ENCODE measurements around the gene SPDYC. TPM values are rescaled to one million over a fixed set of nuclear protein-coding genes. Genes with fewer than 3 reads are reported as not detected.

Gene SPDYC
- total RNA-seq, 1 donor from 2014 or later = not detected

DNA sequence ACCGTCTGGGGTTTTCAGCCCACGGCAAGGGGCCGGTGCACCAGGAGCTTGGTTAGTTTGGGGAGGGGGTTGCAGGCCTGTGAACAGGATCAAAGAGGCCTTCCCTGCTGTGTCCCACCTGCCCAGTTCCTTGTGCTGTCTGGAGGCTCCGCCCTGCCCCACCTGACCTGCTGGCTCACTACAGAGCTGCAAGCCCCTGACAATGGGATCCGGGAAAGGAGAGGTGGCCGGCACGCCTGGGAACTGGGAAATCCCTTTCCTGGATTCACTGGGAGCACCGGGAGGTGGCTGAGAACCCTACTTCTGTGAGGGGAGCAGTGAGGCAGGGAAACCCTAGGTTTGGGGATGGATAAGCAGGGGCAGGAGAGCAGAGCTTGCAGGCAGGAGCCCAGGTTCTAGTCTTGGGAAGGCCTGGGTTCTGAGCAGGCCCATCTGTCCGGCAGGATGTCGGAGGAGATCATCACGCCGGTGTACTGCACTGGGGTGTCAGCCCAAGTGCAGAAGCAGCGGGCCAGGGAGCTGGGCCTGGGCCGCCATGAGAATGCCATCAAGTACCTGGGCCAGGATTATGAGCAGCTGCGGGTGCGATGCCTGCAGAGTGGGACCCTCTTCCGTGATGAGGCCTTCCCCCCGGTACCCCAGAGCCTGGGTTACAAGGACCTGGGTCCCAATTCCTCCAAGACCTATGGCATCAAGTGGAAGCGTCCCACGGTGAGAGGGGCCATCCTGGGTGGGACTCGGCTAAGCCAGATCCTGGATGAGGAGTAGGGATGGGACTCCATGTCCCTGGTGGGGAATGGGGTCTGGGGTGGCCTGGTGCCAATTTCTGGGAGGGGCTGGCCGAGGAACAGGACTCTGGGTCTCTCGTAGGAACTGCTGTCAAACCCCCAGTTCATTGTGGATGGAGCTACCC, 12.5 kb downstream of the SPDYC start:
- H3K9me3 ChIP-seq (ENCODE audit: insufficient read depth, low read depth, low read length) = no peaks in the 10 kb centered on the region
- H3K36me3 ChIP-seq (ENCODE audit: insufficient read depth, low read length) = peaks cover 3% of the 10 kb centered on the region
- TF ChIP-seq, protein P1, sequence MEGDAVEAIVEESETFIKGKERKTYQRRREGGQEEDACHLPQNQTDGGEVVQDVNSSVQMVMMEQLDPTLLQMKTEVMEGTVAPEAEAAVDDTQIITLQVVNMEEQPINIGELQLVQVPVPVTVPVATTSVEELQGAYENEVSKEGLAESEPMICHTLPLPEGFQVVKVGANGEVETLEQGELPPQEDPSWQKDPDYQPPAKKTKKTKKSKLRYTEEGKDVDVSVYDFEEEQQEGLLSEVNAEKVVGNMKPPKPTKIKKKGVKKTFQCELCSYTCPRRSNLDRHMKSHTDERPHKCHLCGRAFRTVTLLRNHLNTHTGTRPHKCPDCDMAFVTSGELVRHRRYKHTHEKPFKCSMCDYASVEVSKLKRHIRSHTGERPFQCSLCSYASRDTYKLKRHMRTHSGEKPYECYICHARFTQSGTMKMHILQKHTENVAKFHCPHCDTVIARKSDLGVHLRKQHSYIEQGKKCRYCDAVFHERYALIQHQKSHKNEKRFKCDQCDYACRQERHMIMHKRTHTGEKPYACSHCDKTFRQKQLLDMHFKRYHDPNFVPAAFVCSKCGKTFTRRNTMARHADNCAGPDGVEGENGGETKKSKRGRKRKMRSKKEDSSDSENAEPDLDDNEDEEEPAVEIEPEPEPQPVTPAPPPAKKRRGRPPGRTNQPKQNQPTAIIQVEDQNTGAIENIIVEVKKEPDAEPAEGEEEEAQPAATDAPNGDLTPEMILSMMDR (IDR thresholded peaks at IDR 0.05; ENCODE audit: insufficient read depth, low read depth, low read length) = no peak
- TF ChIP-seq EZH2 (IDR thresholded peaks at IDR 0.05; ENCODE audit: insufficient read depth, low read length) = no peak
- H3K4me2 ChIP-seq (ENCODE audit: low read length) = peak overlapping the region; percentile 94
- FAIRE-seq (no peak), DNase-seq (ENCODE audit: low read depth) (no peak)
- peak overlapping the region; percentile 73 for H2AFZ ChIP-seq (ENCODE audit: low read depth, low read length)
- no peaks in the 10 kb centered on the region for H3K27me3 Mint-ChIP-seq (ENCODE audit: low read depth, unreplicated experiment)
- H3K4me3 ChIP-seq (ENCODE audit: insufficient read depth, low read depth, low read length) = peak overlapping the region; percentile 85
- H3K27ac ChIP-seq (ENCODE audit: low read depth, low read length) = peak overlapping the region; percentile 48
- H3K4me3 Mint-ChIP-seq (ENCODE audit: unreplicated experiment) = peak overlapping the region; percentile 99
- H3K9me3 Mint-ChIP-seq (ENCODE audit: unreplicated experiment) = no peaks in the 10 kb centered on the region
- peak overlapping the region; percentile 92 for H3K9ac ChIP-seq (ENCODE audit: low read length)
- H3K79me2 ChIP-seq (ENCODE audit: insufficient read depth, low read length) = peaks cover 38% of the 10 kb centered on the region
- peaks cover 45% of the 10 kb centered on the region for H4K20me1 ChIP-seq (ENCODE audit: insufficient read depth, low read length)
- H3K4me1 ChIP-seq (ENCODE audit: insufficient read depth, low read length) = peaks cover 16% of the 10 kb centered on the region
- no peaks in the 10 kb centered on the region for H3K27me3 ChIP-seq (ENCODE audit: insufficient read depth, low read length)
- peak overlapping the region; percentile 89 for H3K27ac Mint-ChIP-seq (ENCODE audit: unreplicated experiment)
- peaks cover 15% of the 10 kb centered on the region for H3K4me1 Mint-ChIP-seq (ENCODE audit: low read depth, unreplicated experiment)
- peaks cover 14% of the 10 kb centered on the region for H3K36me3 Mint-ChIP-seq (ENCODE audit: low read depth, unreplicated experiment)

DNA sequence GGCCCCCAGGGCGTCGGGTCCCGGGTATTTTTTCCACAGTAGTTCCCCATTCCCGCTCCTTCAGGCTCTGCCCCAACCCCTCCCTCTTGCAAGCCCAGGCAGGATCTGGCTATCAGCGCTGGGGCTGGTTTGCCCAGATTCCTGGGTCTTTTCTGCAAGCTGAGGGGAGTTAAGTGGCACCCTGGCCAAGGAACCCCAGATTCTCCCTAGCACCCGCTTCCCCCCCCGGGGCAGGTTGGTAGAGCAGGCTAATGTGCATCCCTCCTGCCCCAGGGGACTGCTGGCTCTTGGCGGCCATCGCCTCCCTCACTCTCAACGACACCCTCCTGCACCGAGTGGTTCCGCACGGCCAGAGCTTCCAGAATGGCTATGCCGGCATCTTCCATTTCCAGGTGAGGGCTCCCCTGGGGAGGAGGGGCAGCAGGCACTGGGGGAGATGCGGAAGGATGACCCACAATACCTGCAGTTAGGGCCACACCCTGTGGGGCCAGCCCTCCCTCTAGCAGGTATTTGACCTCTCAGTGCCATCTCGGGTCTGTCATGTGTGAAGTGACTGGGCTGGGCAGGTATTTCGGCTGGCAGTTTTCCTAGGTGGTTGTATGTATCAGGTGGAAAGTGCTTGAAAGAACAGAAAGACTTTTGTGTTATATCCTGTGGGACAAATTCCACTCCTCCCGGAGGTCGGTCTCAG, 13.3 kb downstream of the SPDYC start:
- no peak overlapping the region for H3K27ac Mint-ChIP-seq (ENCODE audit: unreplicated experiment)
- H3K27me3 Mint-ChIP-seq (ENCODE audit: low read depth, unreplicated experiment) = no peaks in the 10 kb centered on the region
- no peaks in the 10 kb centered on the region for H3K9me3 ChIP-seq (ENCODE audit: insufficient read depth, low read depth, low read length)
- FAIRE-seq (no peak), DNase-seq (ENCODE audit: low read depth) (no peak)
- TF ChIP-seq EZH2 (IDR thresholded peaks at IDR 0.05; ENCODE audit: insufficient read depth, low read length) = no peak
- TF ChIP-seq, protein P1 (IDR thresholded peaks at IDR 0.05; ENCODE audit: insufficient read depth, low read depth, low read length) = no peak
- H3K4me1 Mint-ChIP-seq (ENCODE audit: low read depth, unreplicated experiment) = peaks cover 15% of the 10 kb centered on the region
- H3K27me3 ChIP-seq (ENCODE audit: insufficient read depth, low read length) = no peaks in the 10 kb centered on the region
- H3K4me1 ChIP-seq (ENCODE audit: insufficient read depth, low read length) = peaks cover 16% of the 10 kb centered on the region
- no peak overlapping the region for H2AFZ ChIP-seq (ENCODE audit: low read depth, low read length)
- H3K4me3 ChIP-seq (ENCODE audit: insufficient read depth, low read depth, low read length) = peak overlapping the region; percentile 85
- H3K36me3 Mint-ChIP-seq (ENCODE audit: low read depth, unreplicated experiment) = peaks cover 14% of the 10 kb centered on the region
- H3K9me3 Mint-ChIP-seq (ENCODE audit: unreplicated experiment) = no peaks in the 10 kb centered on the region
- peak overlapping the region; percentile 99 for H3K4me3 Mint-ChIP-seq (ENCODE audit: unreplicated experiment)
- peaks cover 49% of the 10 kb centered on the region for H4K20me1 ChIP-seq (ENCODE audit: insufficient read depth, low read length)
- H3K4me2 ChIP-seq (ENCODE audit: low read length) = peak overlapping the region; percentile 94
- H3K79me2 ChIP-seq (ENCODE audit: insufficient read depth, low read length) = peaks cover 38% of the 10 kb centered on the region
- H3K9ac ChIP-seq (ENCODE audit: low read length) = peak overlapping the region; percentile 92
- no peak overlapping the region for H3K27ac ChIP-seq (ENCODE audit: low read depth, low read length)
- peaks cover 3% of the 10 kb centered on the region for H3K36me3 ChIP-seq (ENCODE audit: insufficient read depth, low read length)

All from astrocyte (in vitro differentiated cells and primary cell).